Activated gamma-delta T cell (primary cell): Measurements from ENCODE around the gene TRMT10B.
"Not testable (repeated sequence)": the region's sequence is repeated elsewhere in the genome, so short reads cannot be mapped to it uniquely, and the experiment has no call there.

Source experiments
- DNase-seq: peaks from one replicate; lab custom pipeline; 2025; lab: John Stamatoyannopoulos, UW

Gene TRMT10B

DNA sequence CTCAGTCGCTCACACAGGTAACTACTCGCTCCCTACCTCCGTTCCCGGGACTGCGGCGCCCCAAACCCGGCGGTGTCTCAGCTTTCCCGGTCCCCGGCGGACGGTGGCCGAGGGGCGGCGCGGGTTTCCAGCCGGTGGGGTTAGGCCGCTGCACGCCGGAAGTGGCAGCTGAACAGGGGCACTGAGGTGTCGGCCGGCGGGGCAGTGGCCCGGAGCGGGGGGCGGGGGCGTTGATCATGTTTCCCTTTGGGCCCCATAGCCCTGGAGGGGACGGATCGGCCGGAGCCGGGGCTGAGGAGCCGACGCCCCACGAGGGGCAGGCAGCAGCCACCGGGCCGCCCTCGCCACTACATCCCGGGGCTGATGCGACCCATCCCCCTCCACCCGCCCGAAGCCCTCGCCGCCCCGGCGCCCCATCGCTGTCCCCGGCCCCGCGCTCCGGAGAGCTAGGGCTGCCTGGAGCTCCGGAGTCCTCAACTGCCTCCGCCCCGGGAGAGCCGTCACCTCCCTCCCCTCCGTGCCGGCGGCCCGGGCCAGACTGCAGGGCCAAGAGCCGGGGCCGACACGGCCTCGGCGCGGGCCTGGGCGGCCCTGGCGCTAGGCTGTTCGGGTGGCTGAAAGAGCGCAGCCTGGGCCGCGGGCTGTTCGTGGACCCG is 47.2 kb downstream of the TRMT10B start, which contains the start of gene DCAF10:
DCAF10 (plus strand) TSS at position 167 of the 656 bp plus-strand sequence; CDS start at position 237, 70 bp downstream.
- peak; percentile 83 for DNase-seq

DNA sequence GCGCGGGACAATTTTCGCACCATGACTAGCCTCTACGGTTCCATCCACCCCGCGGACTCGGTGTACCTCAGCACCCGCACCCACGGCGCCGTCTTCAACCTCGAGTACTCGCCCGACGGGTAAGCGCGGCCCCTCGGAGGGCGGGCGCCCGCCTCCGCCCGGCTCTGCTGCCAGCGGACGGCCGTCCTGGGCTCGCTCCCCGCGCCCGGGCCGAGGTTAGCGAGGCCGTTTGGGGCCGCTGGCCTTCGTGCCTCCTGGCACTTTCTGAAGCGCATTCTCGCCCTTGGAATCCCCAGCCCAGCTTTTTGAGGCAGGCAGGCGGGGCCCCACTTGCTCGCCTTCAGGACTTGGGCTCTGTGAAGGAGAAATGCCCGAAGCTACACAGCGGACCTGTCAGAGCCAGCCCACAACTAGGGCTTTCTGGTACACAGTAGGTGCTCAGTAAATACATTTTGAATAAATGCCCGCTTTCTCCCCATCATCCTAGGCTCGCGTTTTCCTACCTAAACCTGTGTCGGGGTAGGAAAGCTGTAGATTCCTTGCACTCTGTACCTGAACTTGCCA is 47.8 kb downstream of the TRMT10B start:
- peak; percentile 22 for DNase-seq

DNA sequence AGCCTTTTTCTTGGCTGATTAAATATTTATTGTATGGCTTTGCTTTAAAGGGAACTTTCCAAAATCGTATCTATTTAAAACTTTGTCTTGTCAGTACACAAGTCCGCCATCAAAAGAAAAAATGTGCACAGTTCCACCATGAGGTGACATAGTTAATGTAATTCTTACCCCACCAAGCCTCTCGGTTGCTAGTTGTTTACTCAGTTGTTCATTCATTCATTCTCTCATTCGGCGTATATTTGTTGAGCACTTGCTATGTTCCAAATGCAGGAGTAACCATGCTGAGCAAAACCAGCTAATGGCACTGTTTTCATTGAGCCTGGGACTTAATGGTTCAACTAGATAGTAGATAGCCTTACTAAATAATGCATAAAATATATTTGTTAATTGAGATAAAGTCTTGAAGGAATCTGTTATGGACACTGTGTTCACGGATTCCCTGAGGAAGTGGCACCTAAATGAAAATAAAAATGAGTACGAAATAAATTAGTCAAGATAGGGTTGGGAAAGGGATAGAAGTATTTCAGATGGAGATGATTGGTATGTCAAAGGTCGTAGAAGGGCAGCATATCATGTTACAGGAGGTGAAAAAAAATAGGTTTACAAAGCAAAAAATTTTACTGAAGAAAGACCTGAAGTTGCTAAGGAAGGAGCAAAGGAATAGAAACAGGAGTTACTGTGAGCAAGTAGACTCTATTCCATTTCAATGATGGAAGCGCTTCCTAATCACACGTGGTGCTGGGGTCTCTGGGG is 48.5 kb downstream of the TRMT10B start:
- DNase-seq = no peak

DNA sequence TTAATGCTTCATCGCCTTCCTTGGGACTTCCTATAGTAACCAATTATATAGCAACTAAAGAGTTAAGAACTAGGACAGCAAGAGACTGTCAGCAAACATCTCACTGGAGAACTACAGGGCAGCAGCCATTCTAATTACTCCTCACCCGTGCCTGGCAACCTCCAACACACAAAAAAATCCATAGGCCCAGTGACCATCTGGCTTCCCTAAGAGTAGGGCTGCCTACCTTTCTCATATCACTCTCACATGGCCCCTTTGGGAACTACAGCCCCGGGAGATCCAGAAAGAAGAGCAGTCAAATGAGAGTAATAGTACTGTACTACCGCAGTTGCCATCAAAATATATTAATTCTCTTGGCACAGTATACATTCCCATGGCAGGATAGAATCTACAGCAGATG is 52.7 kb downstream of the TRMT10B start:
- DNase-seq = no peak

DNA sequence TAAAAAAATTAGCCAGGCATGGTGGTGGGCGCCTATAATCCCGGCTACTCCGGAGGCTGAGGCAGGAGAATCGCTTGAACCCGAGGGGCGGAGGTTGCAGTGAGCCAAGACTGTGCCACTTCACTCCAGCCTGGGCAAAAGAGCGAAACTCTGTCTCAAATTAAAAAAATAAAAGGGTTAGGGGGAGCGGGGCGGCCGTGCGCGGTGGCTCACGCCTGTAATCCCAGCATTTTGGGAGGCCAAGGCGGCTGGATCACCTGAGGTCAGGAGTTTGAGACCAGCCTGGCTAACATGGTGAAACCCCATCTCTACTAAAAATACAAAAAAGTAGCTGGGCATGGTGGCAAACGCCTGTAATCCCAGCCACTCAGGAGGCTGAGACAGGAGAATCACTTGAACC is 56.1 kb downstream of the TRMT10B start:
- not testable (repeated sequence) for DNase-seq

DNA sequence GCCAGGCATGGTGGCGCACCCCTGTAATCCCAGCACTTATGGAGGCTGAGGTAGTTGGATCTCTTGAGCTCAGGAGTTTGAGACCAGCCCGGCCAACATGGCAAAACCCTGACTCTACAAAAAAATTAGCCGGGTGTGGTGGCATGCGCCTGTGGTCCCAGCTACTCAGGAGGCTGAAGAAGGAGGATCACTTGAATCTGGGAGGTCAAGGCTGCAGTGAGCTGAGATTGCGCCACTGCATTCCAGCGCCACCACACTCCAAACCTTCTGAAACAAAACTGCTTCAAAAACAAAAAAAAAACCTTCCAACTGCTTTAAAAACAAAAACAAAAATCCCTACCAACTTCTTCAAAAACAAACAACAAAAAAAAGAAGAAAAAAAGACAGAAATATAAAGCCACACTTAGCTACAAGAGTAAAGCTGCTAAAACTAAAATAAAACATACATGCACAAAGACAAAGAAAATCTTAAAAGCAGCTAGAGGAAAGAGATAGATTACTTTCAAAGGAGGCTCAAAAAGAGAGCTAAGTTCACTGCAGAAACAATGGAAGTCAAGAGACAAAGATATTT is 58.4 kb downstream of the TRMT10B start:
- DNase-seq = no peak

DNA sequence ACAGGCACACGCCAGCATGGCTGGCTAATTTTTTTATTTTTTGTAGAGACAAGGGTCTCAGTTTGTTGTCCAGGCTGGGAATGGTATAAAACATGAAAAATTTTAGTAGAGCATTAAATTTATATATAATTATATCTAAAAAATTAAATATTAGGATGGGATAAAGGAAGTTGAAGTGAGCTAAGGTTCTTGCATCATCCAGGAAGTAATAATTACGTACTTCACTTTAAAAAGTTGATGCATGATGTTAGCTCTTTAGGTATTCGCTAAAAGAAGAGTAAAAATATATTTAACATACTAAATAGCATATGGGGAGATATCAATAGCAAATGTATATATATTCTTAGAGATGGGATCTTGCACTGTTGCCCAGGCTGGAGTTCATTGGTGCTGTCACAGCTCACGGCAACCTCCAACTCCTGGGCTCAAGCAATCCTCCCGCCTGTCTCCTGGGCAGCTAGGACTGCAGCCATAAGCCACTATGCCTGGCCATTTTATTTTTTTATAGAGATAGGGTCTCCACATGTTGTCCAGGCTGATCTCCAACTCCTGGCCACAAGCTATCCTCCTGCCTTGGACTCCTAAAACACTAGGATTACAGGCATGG is 59.3 kb downstream of the TRMT10B start:
- DNase-seq = no peak

DNA sequence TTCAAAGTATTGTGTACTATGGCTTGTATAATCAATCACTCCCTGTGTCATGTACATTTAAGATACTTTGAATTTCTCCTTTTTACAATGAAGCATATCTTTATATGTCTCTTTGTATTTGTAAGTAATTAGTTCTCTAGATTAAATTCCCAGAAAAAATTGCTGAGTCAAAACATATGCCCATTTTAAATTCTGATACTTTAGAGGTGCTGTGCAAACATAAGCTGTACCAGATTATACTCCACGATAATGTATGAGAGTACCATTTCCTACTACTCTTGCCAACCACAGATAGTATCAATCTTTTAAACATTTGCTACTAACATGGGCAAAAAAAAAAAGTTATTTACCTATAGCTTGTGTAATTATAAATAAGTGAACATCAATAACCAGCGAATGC is 65.2 kb downstream of the TRMT10B start:
- no peak for DNase-seq

DNA sequence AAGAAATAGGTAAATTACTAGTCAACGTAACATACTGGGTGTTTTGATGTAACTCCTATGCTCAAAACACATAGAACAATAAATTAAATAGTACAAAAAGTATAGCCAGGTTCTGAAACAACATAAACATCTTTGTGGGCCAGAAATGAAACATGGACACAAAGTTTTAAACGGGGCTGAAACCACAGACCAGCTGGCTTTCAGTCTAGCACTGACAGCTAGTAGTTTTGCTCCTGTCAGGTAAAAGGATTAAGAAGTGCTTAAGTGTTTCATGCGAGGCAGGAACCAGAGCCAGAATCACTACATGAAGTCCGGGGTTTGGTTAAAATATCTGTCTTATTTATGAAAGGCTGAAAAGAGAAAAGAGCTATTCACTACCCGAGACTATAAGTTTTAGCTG is 66.5 kb downstream of the TRMT10B start:
- DNase-seq = no peak

DNA sequence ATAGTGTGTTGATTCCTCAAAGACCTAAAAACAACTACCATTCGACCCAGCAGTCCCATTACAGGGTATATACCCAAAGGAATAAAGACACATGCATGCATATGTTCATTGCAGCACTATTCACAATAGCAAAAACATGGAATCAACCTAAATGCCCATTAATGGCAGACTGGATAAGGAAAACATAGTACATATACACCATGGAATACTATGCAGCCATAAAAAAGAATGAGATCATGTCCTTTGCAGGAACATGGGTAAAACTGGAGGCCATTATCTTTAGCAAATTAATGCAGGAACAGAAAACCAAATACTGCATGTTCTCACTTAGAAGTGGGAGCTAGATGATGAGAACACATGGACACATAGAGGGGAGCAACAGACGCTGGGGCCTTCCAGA is 71.6 kb downstream of the TRMT10B start:
- DNase-seq = not testable (repeated sequence)

DNA sequence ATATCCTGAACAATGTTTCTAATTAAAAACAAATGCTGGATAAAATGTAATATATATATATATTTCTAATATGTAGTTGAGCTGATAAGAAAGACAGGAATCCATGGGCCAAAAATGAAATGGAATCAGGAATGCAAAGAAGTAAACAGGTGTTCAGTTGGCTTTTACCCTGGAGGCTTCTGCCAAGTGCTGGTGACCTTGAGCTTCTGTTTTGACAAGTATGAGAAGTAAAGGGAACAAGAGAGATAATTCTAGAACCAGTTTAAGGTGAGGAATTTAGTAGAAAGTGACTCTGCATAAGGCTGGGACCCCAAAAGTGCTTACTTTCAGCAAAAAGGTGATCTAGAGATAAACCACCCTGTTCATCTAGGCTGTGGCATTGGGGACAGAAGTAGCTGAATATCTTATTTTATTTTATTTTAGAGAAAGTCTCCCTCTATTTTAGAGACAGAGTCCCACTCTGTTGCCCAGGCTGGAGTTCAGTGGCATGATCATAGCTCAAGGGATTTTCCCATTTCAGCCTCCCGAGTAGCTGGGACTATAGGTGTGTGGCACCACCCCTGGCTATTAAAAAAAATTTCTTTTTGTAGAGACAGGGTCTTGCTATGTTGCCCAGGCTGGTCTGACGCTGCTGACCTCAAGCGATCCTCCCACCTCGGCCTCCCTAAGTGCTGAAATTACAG is 74.0 kb downstream of the TRMT10B start:
- DNase-seq = no peak
